ENCODE data around the gene EDN3. TPM values are rescaled to one million over a fixed set of nuclear protein-coding genes. Genes with fewer than 3 reads are reported as not detected.
"Not testable (repeated sequence)": the region's sequence is repeated elsewhere in the genome, so short reads cannot be mapped to it uniquely, and the experiment has no call there.

EDN3 gene
- total and polyA plus RNA-seq, 2 donors (not counting 3 experiments of a cell fraction or from before 2014, with no cell fraction given) = not detected

GRCh38 chr20:59340201-59340885 is 39.9 kb downstream of the EDN3 start:
- dilution Hi-C loops (cut with MboI; ENCODE audit: extremely low pct_ligation_motif_present, low sequenced_read_pairs) = no loop called here
- no peak for DNase-seq (ENCODE audit: low read depth, low spot score)
- TF ChIP-seq CTCF (IDR thresholded peaks at IDR 0.05; ENCODE audit: extremely low read depth in 1 of 2, insufficient read depth in 1 of 2, low read depth in 1 of 2, low read length in 2 of 2) = no peak
- TF ChIP-seq POLR2A (IDR thresholded peaks at IDR 0.05; ENCODE audit: low read depth, low read length) = no peak
- no peak for TF ChIP-seq EZH2 (IDR thresholded peaks at IDR 0.05; ENCODE audit: borderline replicate concordance, low read depth, low read length, severe bottlenecking)
- no peak for TF ChIP-seq FOS (IDR thresholded peaks at IDR 0.05; ENCODE audit: borderline replicate concordance, insufficient read depth, low read length)
- no peaks in the 10 kb centered on the region for H3K27me3 ChIP-seq (ENCODE audit: control insufficient read depth in 2 of 2, insufficient read depth in 2 of 2, low read length in 2 of 2)
- H4K20me1 ChIP-seq (replicated peaks; ENCODE audit: control insufficient read depth, extremely low read depth, insufficient read depth, low read length) = no peaks in the 10 kb centered on the region
- FAIRE-seq = no peak
- H3K9me3 ChIP-seq (replicated peaks; ENCODE audit: control insufficient read depth, insufficient read depth, low read length) = no peaks in the 10 kb centered on the region
- no peaks in the 10 kb centered on the region for H3K4me1 ChIP-seq (ENCODE audit: control insufficient read depth, extremely low read depth, insufficient read depth, low read length)
- ChIA-PET CTCF (no interaction called here), POLR2A (no interaction called here)
- H3K9me1 ChIP-seq (replicated peaks; ENCODE audit: control insufficient read depth, extremely low read depth, insufficient read depth, low read length) = no peaks in the 10 kb centered on the region
- intact Hi-C loops (cut with micrococcal nuclease) = no loop called here
- BruUV-seq (replicated peaks) = no TSS peak
- no peak overlapping the region for H3K9ac ChIP-seq (replicated peaks; ENCODE audit: extremely low read depth, insufficient read depth, low read length)
- no peak overlapping the region for H3K27ac ChIP-seq (ENCODE audit: insufficient read depth, low read depth, low read length)
- no peak overlapping the region for H3K4me3 ChIP-seq (replicated peaks in 1 of 3; ENCODE audit: insufficient read depth in 1 of 3, low read depth in 1 of 3, low read length in 3 of 3)
- H3K36me3 ChIP-seq (ENCODE audit: control insufficient read depth in 2 of 2, extremely low read depth in 1 of 2, insufficient read depth in 2 of 2, low read length in 2 of 2) = no peaks in the 10 kb centered on the region
- no peak overlapping the region for H3K4me2 ChIP-seq (ENCODE audit: insufficient read depth, low read length)
- H2AFZ ChIP-seq (ENCODE audit: low read depth, low read length) = no peak overlapping the region
- H3K79me2 ChIP-seq (ENCODE audit: control insufficient read depth, insufficient read depth, low read length) = no peaks in the 10 kb centered on the region

GRCh38 chr20:59341285-59342022 is 41.0 kb downstream of the EDN3 start:
- BruUV-seq (replicated peaks) = not testable (repeated sequence)

More at GRCh38 chr20:59341285-59342022, 41.0 kb downstream of the EDN3 start:
- dilution Hi-C loops (cut with MboI; ENCODE audit: extremely low pct_ligation_motif_present, low sequenced_read_pairs); H3K27ac ChIP-seq (ENCODE audit: insufficient read depth, low read depth, low read length); H3K4me1 ChIP-seq (ENCODE audit: control insufficient read depth, extremely low read depth, insufficient read depth, low read length); DNase-seq (ENCODE audit: low read depth, low spot score); CTCF ChIA-PET; H3K79me2 ChIP-seq (ENCODE audit: control insufficient read depth, insufficient read depth, low read length); H4K20me1 ChIP-seq (replicated peaks; ENCODE audit: control insufficient read depth, extremely low read depth, insufficient read depth, low read length); H3K9me1 ChIP-seq (replicated peaks; ENCODE audit: control insufficient read depth, extremely low read depth, insufficient read depth, low read length); H3K36me3 ChIP-seq (ENCODE audit: control insufficient read depth in 2 of 2, extremely low read depth in 1 of 2, insufficient read depth in 2 of 2, low read length in 2 of 2); H2AFZ ChIP-seq (ENCODE audit: low read depth, low read length); intact Hi-C loops (cut with micrococcal nuclease); H3K4me3 ChIP-seq (replicated peaks in 1 of 3; ENCODE audit: insufficient read depth in 1 of 3, low read depth in 1 of 3, low read length in 3 of 3); H3K4me2 ChIP-seq (ENCODE audit: insufficient read depth, low read length); H3K9me3 ChIP-seq (replicated peaks; ENCODE audit: control insufficient read depth, insufficient read depth, low read length); H3K27me3 ChIP-seq (ENCODE audit: control insufficient read depth in 2 of 2, insufficient read depth in 2 of 2, low read length in 2 of 2); H3K9ac ChIP-seq (replicated peaks; ENCODE audit: extremely low read depth, insufficient read depth, low read length); POLR2A ChIA-PET; FAIRE-seq: not testable (repeated sequence)

Data from endothelial cell of umbilical vein (primary cell).